Kidney (tissue), 14 donors: Measurements from ENCODE around the gene TSPAN15. TPM values are rescaled to one million over a fixed set of nuclear protein-coding genes. Genes with fewer than 3 reads are reported as not detected.

ENCODE experiments used
- DNase-seq, 5 donors: peaks; one replicate each; pipeline ENCODE4 v3.0.0-alpha.2; 2013 to 2020
- FAIRE-seq: peaks from 2 replicates; lab custom pipeline; 2012; peaks lifted over from hg19 to GRCh38; lab: Jason Lieb, UNC
- H3K27ac ChIP-seq, 2 donors: one replicate each; pipeline ENCODE4 v1.7.0; 2013; ENCODE audit warnings: low read depth in 2 of 2, low read length in 2 of 2, inconsistent platforms in 1 of 2
- H3K27me3 ChIP-seq: one replicate; pipeline ENCODE4 v1.7.1; 2013; ENCODE audit warnings: low read length, inconsistent platforms; ENCODE audit not compliant: control insufficient read depth, insufficient read depth
- H3K36me3 ChIP-seq, 3 donors: one replicate each; pipeline versions ENCODE4 v1.7.0 to v1.7.1; 2013; ENCODE audit warnings: low read length in 3 of 3, control low read depth in 1 of 3, inconsistent platforms in 1 of 3; ENCODE audit not compliant: insufficient read depth in 3 of 3, control insufficient read depth in 2 of 3
- H3K4me1 ChIP-seq, 3 donors: one replicate each; pipeline versions ENCODE4 v1.7.0 to v1.7.1; 2013; ENCODE audit warnings: low read length in 3 of 3, inconsistent platforms in 1 of 3, low read depth in 1 of 3; ENCODE audit not compliant: control insufficient read depth in 2 of 3, insufficient read depth in 2 of 3
- H3K4me3 ChIP-seq, 3 donors: one replicate each; pipeline versions ENCODE4 v1.7.0 to v1.8.1; 2013; ENCODE audit warnings: low read length in 3 of 3, control low read depth in 1 of 3, inconsistent platforms in 1 of 3
- H3K9ac ChIP-seq, 3 donors: one replicate each; pipeline versions ENCODE4 v1.7.0 to v1.7.1; 2013; ENCODE audit warnings: low read length in 3 of 3, control low read depth in 1 of 3, inconsistent platforms in 1 of 3
- H3K9me3 ChIP-seq, 3 donors: one replicate each; pipeline versions ENCODE4 v1.7.0 to v1.7.1; 2013; ENCODE audit warnings: low read length in 3 of 3, control low read depth in 1 of 3, inconsistent platforms in 1 of 3; ENCODE audit not compliant: control insufficient read depth in 2 of 3, insufficient read depth in 1 of 3
- CTCF ChIP-seq: IDR thresholded peaks from 3 replicates; pipeline ENCODE4 v1.5.1; 2012; ENCODE audit warnings: mild to moderate bottlenecking, moderate library complexity, borderline replicate concordance; ENCODE audit not compliant: insufficient read depth; ENCODE audit errors: extremely low read depth
- intact Hi-C: fragments of 100-400 bp; cut with DNase I; formaldehyde crosslinking; loops from one replicate; pipeline ENCODE4 v1.11.1; 2022
- polyA plus RNA-seq: library from polyadenylated mRNA; stranded (reverse); fragments of 350-450 nt; fragmentation: Illumina TruSeq; extraction: RNeasy Lipid Tissue Mini Kit (QIAGEN cat#74804); gene quantifications from one replicate; pipeline ENCODE4 v1.2.3, GENCODE V29; 2014; ENCODE audit warnings: low read depth, low replicate concordance; ENCODE audit not compliant: insufficient read depth
- total RNA-seq: library from RNA; stranded (reverse); fragmentation: NEBNext Ultra II Directional; extraction: Animal tissue kit (Norgen Biotek cat#: 25700); gene quantifications from one replicate; pipeline ENCODE4 v1.2.1, GENCODE V29; 2021
- donor health status: control.
- donor health status: control.
- donor health status: control.
- donor health status: control.
- donor health status: control.
- donor health status: DM: yes; HTN: yes; CAD: no.
- donor health status: Normal renal cell carcinoma (clear cell type).

TSPAN15 gene
- total and polyA plus RNA-seq, 2 donors from 2014 or later, result 28.2 to 65.4 TPM

- H3K27me3 ChIP-seq, result no peaks in the 10 kb centered on the region
- no peak overlapping the region for H3K27ac ChIP-seq
- no peak for FAIRE-seq
- TF ChIP-seq CTCF, result no peak
- DNase-seq, result no peak
- H3K9me3 ChIP-seq, result no peaks in the 10 kb centered on the region
- peaks cover 0 to 29% (median 15%) of the 10 kb centered on the region in 3 donors for H3K4me1 ChIP-seq
- intact Hi-C loops, result no loop called here
- no peak overlapping the region for H3K4me3 ChIP-seq
- no peak overlapping the region for H3K9ac ChIP-seq
- H3K36me3 ChIP-seq, result no peaks in the 10 kb centered on the region
These were observed 14.9 kb downstream of the TSPAN15 start for GRCh38 chr10:69466158-69466490.

GRCh38 chr10:69466689-69467088 is 15.4 kb downstream of the TSPAN15 start:
- no peak overlapping the region for H3K9ac ChIP-seq
- no peaks in the 10 kb centered on the region for H3K27me3 ChIP-seq
- no peak overlapping the region for H3K27ac ChIP-seq
- FAIRE-seq (no peak), DNase-seq (no peak)
- no peaks in the 10 kb centered on the region for H3K36me3 ChIP-seq
- no peaks in the 10 kb centered on the region for H3K9me3 ChIP-seq
- no peak overlapping the region for H3K4me3 ChIP-seq
- intact Hi-C loops, result no loop called here
- H3K4me1 ChIP-seq, result peaks cover 0 to 25% (median 11%) of the 10 kb centered on the region in 3 donors
- no peak for TF ChIP-seq CTCF

GRCh38 chr10:69467928-69468750 is 16.9 kb downstream of the TSPAN15 start:
- H3K36me3 ChIP-seq, result no peaks in the 10 kb centered on the region
- no peak for TF ChIP-seq CTCF
- FAIRE-seq (no peak), DNase-seq (no peak)
- intact Hi-C loops, result no loop called here
- no peaks in the 10 kb centered on the region for H3K27me3 ChIP-seq
- no peak overlapping the region for H3K27ac ChIP-seq
- H3K4me1 ChIP-seq, result peaks cover 0 to 27% (median 11%) of the 10 kb centered on the region in 3 donors
- H3K4me3 ChIP-seq, result no peak overlapping the region
- H3K9ac ChIP-seq, result peak overlapping the region in 1 of 3 donors; percentile 23
- no peaks in the 10 kb centered on the region for H3K9me3 ChIP-seq
